Kasumi-1 (cell line): Measurements from ENCODE around the gene CDCA5.
A peak's percentile ranks its signal among the peaks of the same experiment; 100 is the strongest.

Experiments used
- DNase-seq, 2 experiments: peaks; one replicate each; lab custom pipeline; 2025; lab: John Stamatoyannopoulos, UW

Gene CDCA5

DNA sequence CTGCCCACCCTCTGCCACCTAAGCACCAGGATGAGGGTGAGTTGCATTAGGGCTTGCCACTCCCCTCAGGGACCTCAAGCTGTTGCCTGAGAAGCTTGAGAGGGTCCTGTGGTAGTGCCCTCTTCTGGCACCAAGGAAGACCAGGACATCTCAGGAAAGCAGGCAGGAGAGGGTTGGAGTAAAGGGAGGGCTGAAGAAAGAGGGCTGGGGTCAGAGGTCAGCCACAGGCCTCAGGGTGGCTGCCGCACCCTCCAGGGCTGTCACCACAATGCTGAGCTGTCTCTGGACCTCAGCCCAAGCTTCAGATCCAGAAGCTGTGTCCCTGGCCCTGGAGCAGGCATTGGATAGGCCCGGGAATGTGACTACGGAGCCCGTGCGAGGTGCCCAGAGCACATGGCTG, 38.8 kb downstream of the CDCA5 start:
- no peak for DNase-seq

DNA sequence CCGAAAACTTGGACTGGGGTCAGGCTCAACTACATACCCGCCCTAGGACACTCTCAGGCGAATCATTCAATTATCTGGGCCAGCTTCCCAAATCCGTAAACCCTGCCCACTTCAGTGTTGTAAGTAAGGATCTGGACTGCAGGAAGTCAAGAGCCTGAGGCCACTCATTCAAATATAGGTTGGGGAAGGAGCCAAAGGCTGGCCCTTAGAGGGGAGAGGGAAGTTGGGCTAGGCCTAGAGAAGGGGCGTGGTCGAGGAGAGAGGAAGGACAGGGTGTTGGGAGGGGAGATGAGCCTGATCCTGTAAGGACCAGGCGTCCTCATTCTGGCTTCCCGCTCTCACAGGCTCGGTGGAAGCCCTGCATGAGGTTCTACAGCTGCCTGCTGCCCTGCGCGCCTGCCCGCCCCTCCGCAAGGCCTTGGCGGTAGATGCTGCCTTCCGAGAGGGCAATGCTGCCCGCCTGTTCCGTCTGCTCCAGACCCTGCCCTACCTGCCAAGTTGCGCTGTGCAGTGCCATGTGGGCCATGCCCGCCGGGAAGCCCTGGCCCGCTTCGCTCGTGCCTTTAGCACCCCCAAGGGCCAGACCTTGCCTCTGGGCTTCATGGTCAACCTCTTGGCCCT, 39.8 kb downstream of the CDCA5 start:
- peak in 1 of 2 experiments; percentile 2 for DNase-seq

DNA sequence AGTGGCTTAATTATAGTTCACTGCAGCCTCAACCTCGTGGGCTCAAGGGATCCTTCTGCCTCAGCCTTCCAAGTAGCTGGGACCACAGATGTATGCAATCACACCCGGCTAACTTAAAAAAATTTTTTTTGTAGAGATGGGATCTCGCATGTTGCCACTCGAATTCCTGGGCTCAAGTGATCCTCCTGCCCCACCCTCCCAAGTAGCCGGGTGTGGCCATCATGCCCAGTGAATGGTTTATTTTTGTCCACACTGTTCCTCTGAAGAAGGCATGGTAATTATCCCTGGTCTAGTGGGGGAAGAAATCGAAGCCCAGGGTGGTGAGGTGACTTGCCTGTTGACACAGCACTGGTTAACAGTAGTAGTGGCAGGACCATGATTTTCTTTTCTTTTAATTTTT, 40.9 kb downstream of the CDCA5 start:
- DNase-seq: no peak

DNA sequence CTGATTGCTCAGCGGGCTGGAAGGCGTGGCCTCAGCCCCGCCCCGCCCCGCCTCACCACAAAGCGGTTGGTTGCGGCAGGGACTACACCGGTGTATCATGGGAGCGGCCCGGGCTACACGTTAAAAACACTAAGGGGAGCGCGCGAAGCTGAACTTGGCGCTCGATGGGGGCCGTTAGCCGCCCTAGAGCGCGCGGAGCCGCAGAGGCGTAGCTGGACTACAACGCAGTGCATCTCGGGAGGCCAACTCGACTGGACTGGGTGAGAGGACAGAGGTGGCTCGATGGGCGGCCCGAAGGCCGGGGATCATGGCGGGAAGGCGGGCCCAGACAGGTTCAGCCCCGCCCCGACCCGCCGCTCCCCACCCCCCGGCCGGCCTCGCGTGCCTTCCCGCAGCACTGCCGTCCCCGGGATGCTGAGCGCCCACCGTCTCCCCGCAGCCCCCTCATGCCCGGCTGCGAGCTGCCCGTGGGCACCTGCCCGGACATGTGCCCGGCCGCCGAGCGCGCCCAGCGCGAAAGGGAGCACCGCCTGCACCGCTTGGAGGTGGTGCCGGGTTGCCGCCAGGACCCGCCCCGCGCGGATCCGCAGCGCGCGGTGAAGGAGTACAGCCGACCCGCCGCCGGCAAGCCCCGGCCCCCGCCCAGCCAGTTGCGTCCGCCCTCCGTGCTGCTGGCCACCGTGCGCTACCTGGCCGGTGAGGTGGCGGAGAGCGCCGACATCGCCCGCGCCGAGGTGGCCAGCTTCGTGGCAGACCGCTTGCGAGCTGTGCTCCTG, 42.8 kb downstream of the CDCA5 start, which contains the start of gene SAC3D1:
Gene SAC3D1, plus strand, starts transcription at position 364 of the 776 bp plus-strand sequence. Its CDS starts 83 bp downstream, at position 447.
- peak; percentile 92 to 94 for DNase-seq

DNA sequence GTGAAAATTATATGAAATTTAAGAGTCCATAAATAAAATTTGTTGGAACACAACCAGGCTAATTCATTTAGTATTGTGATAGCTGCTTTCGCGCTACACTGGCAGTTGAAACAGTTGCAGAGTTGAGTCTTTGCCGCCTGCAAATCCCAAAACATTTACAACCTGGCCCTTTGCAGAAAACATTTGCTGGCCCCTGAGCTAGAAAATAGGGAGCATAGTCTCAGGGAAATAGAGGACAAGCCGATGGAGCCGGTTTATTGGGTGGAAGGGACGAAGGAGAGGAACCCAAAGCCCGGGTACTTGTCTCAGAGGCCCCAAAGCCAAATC, 43.4 kb downstream of the CDCA5 start:
- no peak for DNase-seq

DNA sequence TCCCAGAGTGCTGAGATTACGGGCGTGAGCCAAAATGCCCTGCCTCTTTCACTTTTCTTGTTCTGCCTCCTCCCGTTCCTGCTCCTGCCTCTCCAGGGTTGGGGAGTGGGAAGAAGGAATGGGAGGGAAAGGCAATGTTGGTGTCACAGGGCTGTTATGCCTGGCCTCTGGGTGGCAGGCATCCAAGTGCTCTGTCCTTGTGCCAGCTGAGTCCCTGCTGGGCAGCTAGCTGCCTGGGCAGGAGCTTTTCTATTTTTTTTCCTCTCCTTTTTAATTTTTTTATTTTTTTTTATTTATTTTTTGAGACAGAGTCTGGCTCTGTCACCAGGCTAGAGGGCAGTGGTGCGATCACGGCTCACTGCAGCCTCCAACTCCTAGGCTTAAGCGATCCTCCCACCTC, 46.9 kb downstream of the CDCA5 start:
- DNase-seq: no peak

DNA sequence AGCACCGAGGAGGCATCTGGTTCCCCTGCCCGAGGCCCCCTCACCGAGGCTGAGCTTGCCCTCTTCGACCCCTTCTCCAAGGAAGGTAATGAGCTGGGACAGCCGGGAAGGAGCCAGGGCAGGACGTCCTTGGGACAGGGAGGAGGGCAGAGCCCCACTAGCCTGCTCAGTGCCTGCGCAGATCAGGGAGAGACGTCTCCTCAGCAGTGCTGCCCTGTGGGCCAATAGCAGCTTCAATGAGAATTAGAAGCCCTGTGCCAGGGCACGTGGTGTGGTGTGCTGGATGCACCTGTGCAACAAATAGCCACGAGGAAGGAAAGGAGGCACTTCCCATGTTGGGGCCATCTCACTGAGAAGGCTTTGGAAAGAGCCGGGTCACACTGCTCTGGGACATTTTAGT, 48.3 kb downstream of the CDCA5 start:
- no peak for DNase-seq

DNA sequence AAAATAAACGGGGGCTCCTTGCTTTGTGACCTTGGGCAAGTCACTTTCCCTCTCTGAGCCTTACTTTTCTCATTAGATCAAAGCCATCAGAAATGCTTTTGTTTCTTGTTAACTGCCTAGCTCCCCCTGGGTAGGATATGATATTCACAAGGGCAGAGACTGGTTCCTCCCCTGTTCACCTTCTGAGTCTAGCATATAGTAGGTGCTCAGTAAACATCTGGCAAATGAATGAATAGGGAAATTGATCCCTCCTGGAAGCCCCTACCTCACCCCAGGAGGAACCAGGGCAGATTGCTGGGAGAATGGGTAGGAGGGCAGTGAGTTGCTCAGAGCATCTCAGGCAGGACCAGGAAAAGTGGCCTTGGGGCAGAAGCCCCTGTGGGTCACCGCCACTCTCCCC, 49.4 kb downstream of the CDCA5 start:
- no peak for DNase-seq

DNA sequence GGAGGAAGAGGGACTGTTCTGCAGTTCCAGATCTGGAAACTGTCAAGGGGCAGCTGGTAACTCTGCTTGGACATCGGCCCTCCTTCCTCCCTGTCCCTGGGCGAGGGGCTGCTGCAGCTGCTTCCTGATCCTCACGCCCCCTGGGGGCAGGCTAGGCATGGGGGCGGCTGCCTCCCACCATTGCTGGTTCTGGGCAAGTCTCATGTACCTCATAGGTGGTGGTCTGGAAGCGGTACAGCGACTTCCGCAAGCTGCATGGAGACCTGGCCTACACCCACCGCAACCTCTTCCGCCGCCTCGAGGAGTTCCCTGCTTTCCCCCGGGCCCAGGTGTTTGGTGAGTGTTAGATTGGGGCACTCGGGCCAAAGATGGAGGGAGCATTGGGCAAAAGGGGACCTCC, 51.6 kb downstream of the CDCA5 start:
- no peak for DNase-seq
